NT2/D1 (cell line): ENCODE results near the gene CDH4.
A peak's percentile ranks its signal among the peaks of the same experiment; 100 is the strongest.

Source experiments
- DNase-seq: peaks from one replicate; pipeline ENCODE4 v3.0.0-alpha.2; 2011; ENCODE audit warnings: low read depth, low spot score
- H3K27me3 ChIP-seq: 2 replicates; pipeline ENCODE4 v1.6.0; 2011; ENCODE audit warnings: mild to moderate bottlenecking; ENCODE audit not compliant: insufficient read length, insufficient read depth
- H3K36me3 ChIP-seq: 2 replicates; pipeline ENCODE4 v1.6.1; 2011; ENCODE audit warnings: mild to moderate bottlenecking, low read length, mixed read lengths; ENCODE audit not compliant: insufficient read depth, insufficient read length
- H3K4me1 ChIP-seq: 2 replicates; pipeline ENCODE4 v1.5.1; 2011; ENCODE audit not compliant: insufficient read depth, insufficient read length
- H3K4me3 ChIP-seq: 2 replicates; pipeline ENCODE4 v1.5.1; 2011; ENCODE audit warnings: low read depth; ENCODE audit not compliant: insufficient read length
- H3K9ac ChIP-seq: 2 replicates; pipeline ENCODE4 v1.6.0; 2011; ENCODE audit warnings: low read depth; ENCODE audit not compliant: insufficient read length
- H3K9me3 ChIP-seq: 2 replicates; pipeline ENCODE4 v1.5.1; 2011; ENCODE audit warnings: mild to moderate bottlenecking, low read length; ENCODE audit not compliant: insufficient read depth
- SUZ12 ChIP-seq: IDR thresholded peaks from 2 replicates; pipeline ENCODE4 v1.6.1; 2011; ENCODE audit not compliant: insufficient read length, insufficient read depth; ENCODE audit errors: extremely low read depth
- YY1 ChIP-seq: IDR thresholded peaks from 2 replicates; pipeline ENCODE4 v1.6.1; 2011; ENCODE audit not compliant: insufficient read length, insufficient read depth
- ZNF274 ChIP-seq: IDR thresholded peaks from 2 replicates; pipeline ENCODE4 v1.6.1; 2011; ENCODE audit warnings: mild to moderate bottlenecking, low read depth, low read length

CDH4 gene

GRCh38 chr20:61598586-61598985 is 346.5 kb downstream of the CDH4 start:
- TF ChIP-seq YY1 = no peak
- no peak for TF ChIP-seq ZNF274
- TF ChIP-seq SUZ12 = no peak
- DNase-seq = no peak
- Histone ChIP-seq H3K4me3 (no peak overlapping the region), H3K36me3 (no peaks in the 10 kb centered on the region), H3K9ac (no peak overlapping the region), H3K9me3 (peaks cover 34% of the 10 kb centered on the region), H3K4me1 (peaks cover 11% of the 10 kb centered on the region), H3K27me3 (peaks cover 45% of the 10 kb centered on the region)

- DNase-seq = peak; percentile 27
- TF ChIP-seq YY1 (no peak), SUZ12 (no peak), ZNF274 (no peak)
- H3K27me3 ChIP-seq = peaks cover 50% of the 10 kb centered on the region
- no peaks in the 10 kb centered on the region for H3K36me3 ChIP-seq
- H3K9ac ChIP-seq = no peak overlapping the region
- no peak overlapping the region for H3K4me3 ChIP-seq
- H3K9me3 ChIP-seq = peaks cover 37% of the 10 kb centered on the region
- H3K4me1 ChIP-seq = peaks cover 11% of the 10 kb centered on the region
These were observed 347.0 kb downstream of the CDH4 start for GRCh38 chr20:61599061-61599531.

GRCh38 chr20:61599541-61599992 is 347.5 kb downstream of the CDH4 start:
- TF ChIP-seq YY1 (no peak), ZNF274 (no peak)
- no peak overlapping the region for H3K9ac ChIP-seq
- peaks cover 11% of the 10 kb centered on the region for H3K4me1 ChIP-seq
- no peak for DNase-seq
- H3K4me3 ChIP-seq = no peak overlapping the region
- no peaks in the 10 kb centered on the region for H3K36me3 ChIP-seq
- peaks cover 40% of the 10 kb centered on the region for H3K9me3 ChIP-seq
- peaks cover 51% of the 10 kb centered on the region for H3K27me3 ChIP-seq

- Histone ChIP-seq H3K4me1 (peaks cover 11% of the 10 kb centered on the region), H3K9ac (no peak overlapping the region), H3K36me3 (no peaks in the 10 kb centered on the region), H3K4me3 (no peak overlapping the region), H3K9me3 (peaks cover 38% of the 10 kb centered on the region), H3K27me3 (peaks cover 52% of the 10 kb centered on the region)
- TF ChIP-seq YY1 (no peak), ZNF274 (no peak), SUZ12 (no peak)
- no peak for DNase-seq
These were observed 348.0 kb downstream of the CDH4 start for GRCh38 chr20:61600016-61600415.

- Histone ChIP-seq H3K4me1 (peaks cover 11% of the 10 kb centered on the region), H3K9me3 (peaks cover 25% of the 10 kb centered on the region), H3K4me3 (no peak overlapping the region), H3K9ac (no peak overlapping the region), H3K36me3 (no peaks in the 10 kb centered on the region), H3K27me3 (peaks cover 62% of the 10 kb centered on the region)
- TF ChIP-seq YY1 (no peak), ZNF274 (no peak)
- DNase-seq = no peak
These were observed 349.3 kb downstream of the CDH4 start for GRCh38 chr20:61601361-61601760.

- H3K9ac ChIP-seq = no peak overlapping the region
- no peaks in the 10 kb centered on the region for H3K36me3 ChIP-seq
- DNase-seq = no peak
- H3K27me3 ChIP-seq = peaks cover 62% of the 10 kb centered on the region
- no peak overlapping the region for H3K4me3 ChIP-seq
- H3K4me1 ChIP-seq = peaks cover 11% of the 10 kb centered on the region
- TF ChIP-seq YY1 (no peak), SUZ12 (no peak), ZNF274 (no peak)
- peaks cover 20% of the 10 kb centered on the region; the same call in 1 of the 2 replicates for H3K9me3 ChIP-seq
These were observed 349.8 kb downstream of the CDH4 start for GRCh38 chr20:61601853-61602252.

GRCh38 chr20:61603715-61604114 is 351.7 kb downstream of the CDH4 start:
- Histone ChIP-seq H3K27me3 (peaks cover 75% of the 10 kb centered on the region), H3K4me3 (no peak overlapping the region), H3K4me1 (peaks cover 7% of the 10 kb centered on the region), H3K9me3 (peaks cover 14% of the 10 kb centered on the region; the same call in 1 of the 2 replicates), H3K36me3 (no peaks in the 10 kb centered on the region), H3K9ac (no peak overlapping the region)
- TF ChIP-seq ZNF274 (no peak), YY1 (no peak), SUZ12 (no peak)
- DNase-seq = no peak

- H3K9me3 ChIP-seq = peaks cover 14% of the 10 kb centered on the region; the same call in 1 of the 2 replicates
- no peak overlapping the region for H3K4me3 ChIP-seq
- H3K27me3 ChIP-seq = peaks cover 80% of the 10 kb centered on the region
- no peak for DNase-seq
- TF ChIP-seq ZNF274 = no peak
- TF ChIP-seq SUZ12 = no peak
- TF ChIP-seq YY1 = no peak
- H3K9ac ChIP-seq = no peak overlapping the region
- H3K36me3 ChIP-seq = no peaks in the 10 kb centered on the region
- H3K4me1 ChIP-seq = peaks cover under 1% of the 10 kb centered on the region
These were observed 352.5 kb downstream of the CDH4 start for GRCh38 chr20:61604549-61604948.
